ENCODE results near the gene ITGA5.

- no peak for TF ChIP-seq POLR2A (IDR thresholded peaks at IDR 0.05)
- TF ChIP-seq, protein P1, sequence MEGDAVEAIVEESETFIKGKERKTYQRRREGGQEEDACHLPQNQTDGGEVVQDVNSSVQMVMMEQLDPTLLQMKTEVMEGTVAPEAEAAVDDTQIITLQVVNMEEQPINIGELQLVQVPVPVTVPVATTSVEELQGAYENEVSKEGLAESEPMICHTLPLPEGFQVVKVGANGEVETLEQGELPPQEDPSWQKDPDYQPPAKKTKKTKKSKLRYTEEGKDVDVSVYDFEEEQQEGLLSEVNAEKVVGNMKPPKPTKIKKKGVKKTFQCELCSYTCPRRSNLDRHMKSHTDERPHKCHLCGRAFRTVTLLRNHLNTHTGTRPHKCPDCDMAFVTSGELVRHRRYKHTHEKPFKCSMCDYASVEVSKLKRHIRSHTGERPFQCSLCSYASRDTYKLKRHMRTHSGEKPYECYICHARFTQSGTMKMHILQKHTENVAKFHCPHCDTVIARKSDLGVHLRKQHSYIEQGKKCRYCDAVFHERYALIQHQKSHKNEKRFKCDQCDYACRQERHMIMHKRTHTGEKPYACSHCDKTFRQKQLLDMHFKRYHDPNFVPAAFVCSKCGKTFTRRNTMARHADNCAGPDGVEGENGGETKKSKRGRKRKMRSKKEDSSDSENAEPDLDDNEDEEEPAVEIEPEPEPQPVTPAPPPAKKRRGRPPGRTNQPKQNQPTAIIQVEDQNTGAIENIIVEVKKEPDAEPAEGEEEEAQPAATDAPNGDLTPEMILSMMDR (IDR thresholded peaks at IDR 0.05) = no peak
Measured at GRCh38 chr12:54411391-54412241, 7.5 kb downstream of the ITGA5 start.

All from prostate gland (tissue), 2 donors.